ENCODE results near the gene CWH43. TPM values are rescaled to one million over a fixed set of nuclear protein-coding genes. Genes with fewer than 3 reads are reported as not detected.
"Not testable (repeated sequence)": the region's sequence is repeated elsewhere in the genome, so short reads cannot be mapped to it uniquely, and the experiment has no call there.

CWH43 gene
- total RNA-seq, 3 donors from 2014 or later: not detected

GRCh38 chr4:49110579-49110978 is 124.5 kb downstream of the CWH43 start:
- H3K27me3 Mint-ChIP-seq (ENCODE audit: low read depth); DNase-seq; H3K4me1 Mint-ChIP-seq (ENCODE audit: low read depth); H3K4me3 Mint-ChIP-seq: not testable (repeated sequence)
- peaks cover 18% of the 10 kb centered on the region for H3K36me3 Mint-ChIP-seq (ENCODE audit: insufficient read depth)
- peaks cover 45% of the 10 kb centered on the region for H3K9me3 Mint-ChIP-seq
- peak; percentile 36 to 47 for ATAC-seq

Other genes with a start within 250 kb of the CWH43 start
- 10 to 100 TPM; 45.1 to 47.2 (median 46.7) TPM for gene FRYL, start 206.0 kb upstream of the CWH43 start, total RNA-seq
- gene OCIAD1, start 155.2 kb upstream of the CWH43 start, total RNA-seq: 100 to 1,000 TPM; 106 to 120 (median 116) TPM
- 10 to 100 TPM; 54.9 to 87.6 (median 56.1) TPM for gene OCIAD2, start 79.5 kb upstream of the CWH43 start, total RNA-seq

Measured in activated T-cell treated with anti-CD3 and anti-CD28 coated beads, Interleukin-2, amount 50 U/mL, for 4 hours (primary cell).